Measurements from ENCODE around the gene PIGR. TPM values are rescaled to one million over a fixed set of nuclear protein-coding genes. Genes with fewer than 3 reads are reported as not detected.

The PIGR gene
- total and polyA plus RNA-seq, 10 of the 15 experiments (the other 5 are each of a cell fraction or from before 2014, with no cell fraction given) = 0.96 to 7.6 (median 1.8) TPM

DNA sequence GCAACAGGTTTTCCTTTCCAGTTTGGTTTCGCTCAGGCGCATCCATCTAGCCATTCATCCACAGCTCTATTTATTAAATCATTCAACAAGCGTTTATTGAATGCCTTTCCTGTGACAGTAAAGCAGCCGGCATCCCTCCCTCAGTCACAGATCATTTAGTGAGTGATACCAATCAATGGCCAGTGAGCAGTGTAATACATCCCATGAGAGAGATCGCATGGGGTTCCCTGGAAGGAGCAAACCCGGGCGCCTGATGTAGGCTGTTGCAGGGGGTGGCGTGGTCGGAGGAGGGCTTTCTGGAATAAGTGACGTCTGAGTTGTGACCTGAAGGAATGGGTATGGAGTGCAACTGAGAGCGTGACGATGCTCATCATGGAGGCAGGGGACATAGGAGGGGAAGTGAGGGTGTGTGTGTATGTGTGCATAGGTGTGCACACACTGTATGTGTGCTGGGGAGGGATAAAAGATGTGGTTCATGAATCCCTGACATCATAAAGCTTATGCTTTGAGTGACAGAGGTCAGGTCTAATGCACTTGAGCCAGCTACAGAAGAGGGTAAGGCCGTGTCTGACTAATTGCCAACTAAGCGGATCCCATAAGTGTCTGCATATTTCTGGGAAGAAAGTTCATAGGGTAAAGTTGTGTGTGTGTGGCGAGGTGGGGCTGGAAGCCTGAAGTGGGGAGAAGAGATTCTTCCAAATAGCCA lies 31.1 kb downstream of the PIGR start:
- POLR2A ChIA-PET = interaction anchor here (0.6 to 12.2 kb wide), 3 partner anchors 16 to 172 kb away, joined by 3 to 222 read pairs (median 3); no protein-coding TSS in a partner anchor
- CTCF ChIA-PET = interaction anchor here (0.9 to 12.9 kb wide), 9 partner anchors 16 to 280 kb away, joined by 3 to 643 read pairs (median 3); partner anchors contain the start of genes DYRK3 and IL20
- FAIRE-seq = no peak

More for the DNA sequence above, 31.1 kb downstream of the PIGR start:
- WGBS (ENCODE audit: insufficient coverage, insufficient replicate concordance, low lambda C conversion rate, missing lambda C conversion rate) = 90% methylated on average over 15 of the region's 15 CpGs
- H3K79me2 ChIP-seq (ENCODE audit: control insufficient read depth, insufficient read depth, low read length) = peaks cover 68% of the 10 kb centered on the region
- H3K4me1 ChIP-seq (ENCODE audit: control insufficient read depth, insufficient read depth, low read length) = peaks cover 41% of the 10 kb centered on the region
- H3K27ac ChIP-seq (ENCODE audit: control insufficient read depth, insufficient read depth) = no peak overlapping the region; the same call in 1 of the 2 replicates
- H3K4me2 ChIP-seq (ENCODE audit: control insufficient read depth, insufficient read depth) = peak overlapping the region; percentile 95
- ChIA-PET SMC1A (ENCODE audit: uncharacterized antibody, unreplicated experiment) (interaction anchor here (0.8 to 12.6 kb wide), 9 partner anchors 10 to 305 kb away, joined by 3 to 431 read pairs (median 5); no protein-coding TSS in a partner anchor), RAD21 (ENCODE audit: unreplicated experiment) (interaction anchor here (1.0 to 12.9 kb wide), 5 partner anchors 16 to 180 kb away, joined by 3 to 371 read pairs (median 25); no protein-coding TSS in a partner anchor)
- intact Hi-C loops (cut with micrococcal nuclease; ENCODE audit: unreplicated experiment) (loop anchor here (10.0 kb wide), 1 partner anchor 410 kb away; the partner anchor contains the start of gene RASSF5), in situ Hi-C loops (cut with MboI) (no loop called here)
- no TSS peak for BruUV-seq (replicated peaks)
- no peaks in the 10 kb centered on the region for H3K9me3 ChIP-seq (replicated peaks; ENCODE audit: control insufficient read depth, insufficient read depth, low read length)
- H3K9ac ChIP-seq (ENCODE audit: control insufficient read depth, insufficient read depth, low read length) = no peak overlapping the region
- H3K4me3 ChIP-seq = peak overlapping the region; percentile 86; the same call in 1 of the 2 replicates
- peaks cover 7 to 30% of the 10 kb centered on the region in 2 experiments for H3K36me3 ChIP-seq (ENCODE audit: control insufficient read depth in 2 of 2, insufficient read depth in 2 of 2, low read length in 1 of 2)
- DNase-seq (ENCODE audit: low read depth, low spot score) = no peak
- ATAC-seq = no peak
- peak; percentile 69 for TF ChIP-seq PKNOX1 (IDR thresholded peaks at IDR 0.05)
- TF ChIP-seq PML (IDR thresholded peaks at IDR 0.05; ENCODE audit: low read length) = no peak
- H3K27me3 ChIP-seq (replicated peaks in 1 of 2; ENCODE audit: control insufficient read depth in 2 of 2, insufficient read depth in 2 of 2, low read length in 1 of 2) = no peaks in the 10 kb centered on the region
- no peak overlapping the region for H2AFZ ChIP-seq (ENCODE audit: control insufficient read depth, low read depth, low read length)
- H4K20me1 ChIP-seq (ENCODE audit: control insufficient read depth, insufficient read depth) = peaks cover 7% of the 10 kb centered on the region
